PFSK-1 (cell line): ENCODE results near the gene TRIM33.

Experiments
- FOXP2 ChIP-seq: optimal IDR thresholded peaks from 2 replicates; pipeline ENCODE3; 2011; ENCODE audit warnings: borderline replicate concordance, control low read depth, inconsistent platforms; ENCODE audit not compliant: insufficient read depth; ENCODE audit errors: extremely low read length, extremely low read depth
- POLR2AphosphoS5 ChIP-seq: IDR thresholded peaks from 2 replicates; pipeline ENCODE4 v1.6.1; 2012; ENCODE audit warnings: low read depth, mild to moderate bottlenecking, control low read depth, low read length, moderate library complexity
- REST ChIP-seq, 2 experiments: IDR thresholded peaks; 2 replicates each; pipeline versions ENCODE4 v1.6.1 to v1.8.0; 2011 to 2012; ENCODE audit warnings: low read depth in 2 of 2, low read length in 2 of 2, control low read depth in 1 of 2, inconsistent platforms in 1 of 2, mild to moderate bottlenecking in 1 of 2, moderate library complexity in 1 of 2; ENCODE audit not compliant: insufficient read depth in 1 of 2
- SIN3A ChIP-seq: IDR thresholded peaks from 2 replicates; pipeline ENCODE4 v1.6.1; 2012; ENCODE audit warnings: mild to moderate bottlenecking, low read length, moderate library complexity, borderline replicate concordance; ENCODE audit not compliant: insufficient read depth
- TAF1 ChIP-seq: IDR thresholded peaks from 2 replicates; pipeline ENCODE4 v1.6.1; 2012; ENCODE audit warnings: low read length, control low read depth, borderline replicate concordance; ENCODE audit not compliant: insufficient read depth

The TRIM33 gene

DNA sequence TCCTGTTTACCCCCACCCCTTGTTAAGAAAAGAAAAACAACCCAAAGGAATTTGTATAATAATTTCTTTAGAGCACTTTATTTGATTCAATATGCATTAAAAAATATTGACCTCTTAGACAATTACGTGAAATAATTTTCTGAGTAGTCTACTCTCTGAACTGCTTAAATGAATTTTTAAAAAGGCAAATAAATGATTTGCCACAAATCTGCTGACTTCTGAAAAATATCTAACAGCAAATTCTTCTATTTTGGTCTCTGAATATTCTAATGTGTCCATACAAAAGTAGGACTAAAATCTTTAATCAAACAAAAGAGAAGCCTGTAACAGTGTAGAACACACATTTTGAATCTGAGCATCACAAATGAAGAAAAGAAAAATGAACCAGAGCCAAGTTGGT, 115.1 kb downstream of the TRIM33 start:
- no peak for TF ChIP-seq POLR2AphosphoS5
- TF ChIP-seq SIN3A: no peak
- no peak for TF ChIP-seq FOXP2
- no peak for TF ChIP-seq TAF1
- no peak for TF ChIP-seq REST (IDR thresholded peaks at IDR 0.05; ENCODE audit: insufficient read depth in 1 of 2, low read depth in 2 of 2, low read length in 2 of 2)

- TF ChIP-seq TAF1 (no peak), REST (IDR thresholded peaks at IDR 0.05; ENCODE audit: insufficient read depth in 1 of 2, low read depth in 2 of 2, low read length in 2 of 2) (no peak), POLR2AphosphoS5 (no peak), SIN3A (no peak), FOXP2 (no peak)
Observed at GRCh38 chr1:114390960-114391359, 120.0 kb downstream of the TRIM33 start.

DNA sequence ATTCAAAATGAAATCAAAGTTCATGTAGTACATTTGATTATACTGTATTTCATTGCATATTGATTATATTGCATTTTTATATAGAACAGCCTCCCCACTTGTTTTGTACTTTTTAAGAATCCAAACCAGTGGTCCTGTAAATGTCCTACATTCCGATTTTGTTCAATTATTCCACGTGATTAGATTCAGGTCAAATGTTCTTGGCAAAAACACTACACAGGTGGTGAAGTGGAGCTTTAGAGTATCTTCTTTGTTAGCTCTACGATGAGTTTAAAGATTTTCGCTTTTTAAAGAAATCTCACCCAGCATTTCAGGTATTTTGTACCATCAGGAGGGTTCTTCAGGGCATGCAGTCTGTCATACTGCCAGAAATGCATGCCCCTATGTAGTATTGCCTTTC, 120.6 kb downstream of the TRIM33 start:
- no peak for TF ChIP-seq TAF1
- no peak for TF ChIP-seq SIN3A
- no peak for TF ChIP-seq POLR2AphosphoS5
- no peak for TF ChIP-seq REST (IDR thresholded peaks at IDR 0.05; ENCODE audit: insufficient read depth in 1 of 2, low read depth in 2 of 2, low read length in 2 of 2)
- TF ChIP-seq FOXP2: no peak

DNA sequence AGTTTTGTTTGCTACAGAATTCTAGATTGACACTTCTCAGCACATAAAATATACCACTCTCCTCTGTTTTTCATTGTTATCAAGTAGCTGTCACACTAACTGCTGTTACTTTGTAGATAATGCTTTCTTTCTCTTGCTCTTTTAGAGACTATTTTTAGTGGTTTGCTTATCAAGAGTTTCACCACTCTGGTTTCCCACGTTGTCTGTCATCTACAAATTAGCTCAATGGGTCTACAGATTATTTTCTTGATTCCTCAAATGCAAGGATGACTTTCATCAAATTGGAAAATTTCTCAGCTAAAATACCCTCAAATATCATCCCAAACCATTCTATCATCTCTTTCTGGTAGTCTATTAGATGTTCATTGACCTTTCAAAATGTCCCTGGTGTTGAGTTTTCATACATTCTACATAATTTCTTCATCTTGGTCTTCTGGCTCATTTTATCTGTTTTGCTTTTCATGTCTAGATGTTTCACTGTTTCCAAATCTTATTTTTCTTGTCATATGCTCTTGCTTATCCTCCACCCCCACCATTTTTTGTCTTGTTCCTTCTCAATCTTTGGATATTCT, 122.5 kb downstream of the TRIM33 start:
- TF ChIP-seq TAF1 (no peak), POLR2AphosphoS5 (no peak), FOXP2 (no peak), REST (IDR thresholded peaks at IDR 0.05; ENCODE audit: insufficient read depth in 1 of 2, low read depth in 2 of 2, low read length in 2 of 2) (no peak), SIN3A (no peak)

GRCh38 chr1:114387010-114387360, 124.0 kb downstream of the TRIM33 start:
- TF ChIP-seq REST (IDR thresholded peaks at IDR 0.05; ENCODE audit: insufficient read depth in 1 of 2, low read depth in 2 of 2, low read length in 2 of 2): no peak
- no peak for TF ChIP-seq TAF1
- TF ChIP-seq POLR2AphosphoS5: no peak
